ENCODE measurements around the gene STX2.

DNA sequence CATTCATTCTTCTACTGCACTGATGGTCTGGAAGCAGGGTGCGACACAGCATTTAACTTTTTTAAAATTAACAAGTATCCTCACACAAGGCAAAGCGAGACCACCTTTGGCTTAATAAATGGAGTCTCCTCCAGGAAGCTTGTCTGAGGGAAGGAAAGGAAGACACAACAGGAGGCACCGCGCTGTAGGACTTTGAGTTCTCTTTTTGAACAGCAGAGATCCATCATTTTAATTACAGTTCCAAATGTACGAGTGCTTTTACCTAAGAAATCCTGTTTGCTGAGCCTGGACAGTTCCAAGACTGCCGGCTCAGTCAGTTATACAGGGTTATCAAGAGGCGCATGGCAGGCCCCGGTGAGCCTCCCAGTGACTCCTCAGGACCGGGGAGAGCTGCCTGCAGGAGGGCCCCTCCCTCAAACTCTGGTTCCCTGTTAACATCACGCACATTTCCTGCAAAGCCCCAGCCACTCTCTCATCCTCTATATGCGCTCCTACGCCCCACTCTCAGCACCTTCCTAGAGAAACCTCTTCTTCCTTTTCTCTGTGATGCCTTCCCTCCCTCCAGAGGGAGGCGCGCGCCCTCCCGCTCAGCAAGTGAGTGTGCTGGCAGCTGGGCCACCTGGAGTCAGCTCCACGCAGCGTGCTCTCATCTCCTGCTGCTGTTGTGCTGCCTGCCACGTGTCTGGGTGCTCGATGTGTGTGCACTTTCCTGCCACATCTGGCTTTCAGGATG is 46.1 kb downstream of the STX2 start:
- TF ChIP-seq, protein P1, sequence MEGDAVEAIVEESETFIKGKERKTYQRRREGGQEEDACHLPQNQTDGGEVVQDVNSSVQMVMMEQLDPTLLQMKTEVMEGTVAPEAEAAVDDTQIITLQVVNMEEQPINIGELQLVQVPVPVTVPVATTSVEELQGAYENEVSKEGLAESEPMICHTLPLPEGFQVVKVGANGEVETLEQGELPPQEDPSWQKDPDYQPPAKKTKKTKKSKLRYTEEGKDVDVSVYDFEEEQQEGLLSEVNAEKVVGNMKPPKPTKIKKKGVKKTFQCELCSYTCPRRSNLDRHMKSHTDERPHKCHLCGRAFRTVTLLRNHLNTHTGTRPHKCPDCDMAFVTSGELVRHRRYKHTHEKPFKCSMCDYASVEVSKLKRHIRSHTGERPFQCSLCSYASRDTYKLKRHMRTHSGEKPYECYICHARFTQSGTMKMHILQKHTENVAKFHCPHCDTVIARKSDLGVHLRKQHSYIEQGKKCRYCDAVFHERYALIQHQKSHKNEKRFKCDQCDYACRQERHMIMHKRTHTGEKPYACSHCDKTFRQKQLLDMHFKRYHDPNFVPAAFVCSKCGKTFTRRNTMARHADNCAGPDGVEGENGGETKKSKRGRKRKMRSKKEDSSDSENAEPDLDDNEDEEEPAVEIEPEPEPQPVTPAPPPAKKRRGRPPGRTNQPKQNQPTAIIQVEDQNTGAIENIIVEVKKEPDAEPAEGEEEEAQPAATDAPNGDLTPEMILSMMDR (conservative IDR thresholded peaks at IDR 0.05; ENCODE audit: low read depth, low read length) = no peak
- no peak for TF ChIP-seq EZH2 (IDR thresholded peaks at IDR 0.05; ENCODE audit: borderline replicate concordance, low read depth, low read length, poor library complexity, severe bottlenecking)

All from A673 (cell line).